ENCODE data around the gene DYNLRB1.

The DYNLRB1 gene

GRCh38 chr20:34553366-34553867 lies 37.2 kb downstream of the DYNLRB1 start:
- no peak for DNase-seq (ENCODE audit: low read depth in 2 of 3, low spot score in 2 of 3)

- DNase-seq (ENCODE audit: low read depth in 2 of 3, low spot score in 2 of 3), result no peak
Observed at GRCh38 chr20:34557936-34558319, 41.7 kb downstream of the DYNLRB1 start.

DNA sequence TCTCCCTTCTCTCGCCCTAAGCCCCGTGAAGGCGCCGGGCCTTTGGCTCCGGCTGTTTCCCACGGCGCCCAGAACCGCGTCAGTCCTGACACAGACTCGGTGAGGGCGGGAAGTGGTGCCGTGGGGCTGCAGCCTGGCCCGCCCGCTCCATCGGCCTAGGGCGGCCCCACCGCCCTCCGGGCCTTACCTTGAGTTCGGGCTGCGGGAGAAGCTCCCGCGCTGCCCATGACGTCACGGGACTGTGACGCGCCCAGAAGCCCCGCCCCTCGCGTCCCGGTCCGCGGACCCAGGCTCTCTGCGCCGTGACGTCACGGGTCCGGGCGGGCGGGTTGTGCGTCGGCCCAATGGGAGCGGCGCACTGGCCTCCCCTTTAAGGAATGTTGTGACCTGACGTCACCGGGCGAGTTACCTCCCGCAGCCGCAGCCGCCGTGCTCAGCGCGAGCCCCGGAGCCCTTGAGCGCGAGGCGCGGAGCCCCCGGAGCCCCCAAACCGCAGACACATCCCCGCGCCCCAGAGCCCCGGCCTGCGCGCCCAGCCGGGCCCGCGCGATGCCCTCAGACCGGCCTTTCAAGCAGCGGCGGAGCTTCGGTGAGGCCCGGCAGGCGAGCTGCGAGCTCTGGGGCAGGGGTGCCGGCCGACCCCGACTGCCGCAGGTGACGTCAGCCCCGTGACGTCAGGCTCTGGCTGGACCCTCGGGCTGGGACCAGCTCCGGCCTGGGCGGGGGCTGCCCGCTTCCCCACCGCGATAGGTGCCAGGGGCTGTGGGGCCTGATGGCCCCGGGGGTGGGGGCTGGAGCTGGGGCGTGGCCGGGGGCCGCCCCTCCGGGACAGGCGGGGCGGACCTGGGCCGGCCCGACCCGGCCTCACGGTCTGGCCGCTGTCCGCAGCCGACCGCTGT lies 42.3 kb downstream of the DYNLRB1 start, which contains the start of gene MAP1LC3A:
Gene MAP1LC3A, plus strand, starts transcription at position 399 of the 899 bp plus-strand sequence. Its CDS starts 151 bp downstream, at position 550.
- DNase-seq (ENCODE audit: low read depth in 2 of 3, low spot score in 2 of 3), result peak; percentile 75 to 88 (median 77)

- no peak for DNase-seq (ENCODE audit: low read depth in 2 of 3, low spot score in 2 of 3)
Observed at GRCh38 chr20:34559311-34560140, 43.3 kb downstream of the DYNLRB1 start.

DNA sequence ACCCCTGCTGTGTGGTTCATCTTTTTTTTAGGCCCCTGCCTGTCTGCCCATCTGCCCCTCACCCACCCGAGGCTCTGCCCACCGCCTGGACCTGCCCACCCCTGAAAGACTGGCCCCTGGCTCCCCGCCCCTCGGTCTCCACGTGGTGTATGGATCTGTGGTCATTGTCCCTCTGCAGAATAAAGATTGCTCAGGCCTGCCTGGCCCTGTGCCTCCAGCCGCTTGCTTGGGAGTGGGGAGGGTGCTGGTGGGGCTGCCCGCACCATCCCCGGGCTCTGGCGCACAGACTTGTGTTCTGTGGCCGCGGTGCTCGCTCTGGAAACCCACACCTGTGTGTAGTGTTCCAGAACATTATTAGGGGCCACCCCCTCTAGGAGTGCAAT lies 43.9 kb downstream of the DYNLRB1 start:
- no peak for DNase-seq (ENCODE audit: low read depth in 2 of 3, low spot score in 2 of 3)

- DNase-seq (ENCODE audit: low read depth in 2 of 3, low spot score in 2 of 3), result no peak
Observed at GRCh38 chr20:34560614-34561013, 44.4 kb downstream of the DYNLRB1 start.

DNA sequence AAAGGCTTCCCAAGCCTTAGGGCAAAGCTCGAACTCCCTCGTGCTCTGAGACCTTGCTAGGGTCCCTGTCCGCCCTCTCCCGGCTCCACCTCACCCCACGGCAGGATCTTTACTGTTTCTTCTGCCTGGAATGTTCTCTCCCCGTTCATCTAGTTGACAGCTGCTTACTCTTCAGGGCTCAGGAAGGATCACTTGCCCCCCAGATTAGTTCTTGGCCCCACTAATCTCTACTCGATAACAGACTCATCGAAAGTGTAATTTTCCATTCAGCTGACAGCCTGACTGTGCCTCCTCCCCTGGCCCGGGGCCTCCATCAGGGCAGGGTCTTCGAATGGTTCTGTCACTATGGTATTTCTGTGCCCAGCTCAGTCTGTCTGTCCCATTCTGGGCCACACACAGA lies 45.4 kb downstream of the DYNLRB1 start:
- no peak for DNase-seq (ENCODE audit: low read depth in 2 of 3, low spot score in 2 of 3)

- DNase-seq (ENCODE audit: low read depth in 2 of 3, low spot score in 2 of 3), result no peak
Observed at GRCh38 chr20:34562641-34563040, 46.4 kb downstream of the DYNLRB1 start.

DNA sequence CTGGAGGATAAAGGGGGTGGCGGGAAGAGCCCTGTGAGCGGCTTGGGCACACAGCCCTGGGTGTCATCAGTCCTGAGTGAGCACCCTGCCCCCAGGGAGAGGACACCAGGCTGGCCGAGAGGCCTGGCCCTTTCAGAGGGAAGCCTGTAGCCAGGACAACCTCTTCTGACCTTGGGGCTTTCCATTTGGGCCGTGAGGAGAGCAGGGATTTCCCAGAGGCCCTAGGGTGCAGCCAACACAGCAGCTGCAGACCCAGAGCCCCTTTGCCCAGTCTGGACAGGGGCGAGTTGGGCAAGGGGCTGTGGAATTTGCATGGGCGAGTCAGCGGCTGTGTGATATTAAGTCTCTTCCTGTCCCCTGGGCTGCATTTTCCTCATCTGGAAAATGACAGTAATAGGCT lies 48.6 kb downstream of the DYNLRB1 start:
- no peak for DNase-seq (ENCODE audit: low read depth in 2 of 3, low spot score in 2 of 3)

GRCh38 chr20:34566978-34567891 lies 51.0 kb downstream of the DYNLRB1 start:
- DNase-seq (ENCODE audit: low read depth in 2 of 3, low spot score in 2 of 3), result no peak

- no peak for DNase-seq (ENCODE audit: low read depth in 2 of 3, low spot score in 2 of 3)
Observed at GRCh38 chr20:34567892-34568865, 52.0 kb downstream of the DYNLRB1 start.

GRCh38 chr20:34569598-34569997 lies 53.4 kb downstream of the DYNLRB1 start:
- DNase-seq (ENCODE audit: low read depth in 2 of 3, low spot score in 2 of 3), result no peak

DNA sequence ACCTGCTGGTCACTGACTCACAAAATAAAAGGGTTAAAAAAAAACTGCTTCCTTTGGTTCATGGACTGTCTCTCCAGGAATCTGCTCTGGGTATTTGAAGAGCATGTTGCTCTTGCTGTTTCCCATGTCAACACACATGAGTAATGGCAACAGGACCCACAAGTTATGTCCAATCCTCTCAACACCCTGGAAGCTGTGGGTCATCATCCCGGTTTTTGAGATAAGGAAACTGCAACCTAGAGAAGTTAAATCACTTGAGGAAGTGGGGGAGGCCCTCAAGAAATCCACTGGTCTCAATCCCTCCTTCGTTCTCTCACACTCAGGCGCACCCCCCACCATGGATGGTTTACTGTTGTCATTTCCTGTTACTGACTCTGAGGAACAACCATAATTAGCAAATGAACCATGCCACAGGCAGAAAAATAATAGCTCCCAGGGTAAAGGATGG lies 54.7 kb downstream of the DYNLRB1 start:
- DNase-seq (ENCODE audit: low read depth in 2 of 3, low spot score in 2 of 3), result no peak

DNA sequence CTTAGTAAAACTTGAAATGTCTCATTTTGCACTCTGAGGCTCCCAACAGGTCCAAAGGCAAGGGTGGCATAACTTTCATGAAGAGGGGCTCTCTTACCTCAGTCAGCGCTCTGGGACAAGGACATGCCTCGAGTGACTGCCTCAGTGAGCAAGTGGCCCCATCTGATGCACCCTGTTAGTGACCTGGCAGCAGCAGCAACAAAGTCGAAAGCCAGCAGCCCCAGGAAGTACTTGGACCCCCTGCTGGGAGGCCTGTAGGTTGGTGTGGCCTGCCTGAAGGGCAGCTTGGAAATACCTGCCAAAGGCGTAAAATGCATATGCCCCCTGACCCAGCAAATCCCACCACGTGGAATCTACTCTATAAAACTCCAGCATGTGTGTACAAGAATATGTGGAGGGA lies 55.5 kb downstream of the DYNLRB1 start:
- DNase-seq (ENCODE audit: low read depth in 2 of 3, low spot score in 2 of 3), result no peak

DNA sequence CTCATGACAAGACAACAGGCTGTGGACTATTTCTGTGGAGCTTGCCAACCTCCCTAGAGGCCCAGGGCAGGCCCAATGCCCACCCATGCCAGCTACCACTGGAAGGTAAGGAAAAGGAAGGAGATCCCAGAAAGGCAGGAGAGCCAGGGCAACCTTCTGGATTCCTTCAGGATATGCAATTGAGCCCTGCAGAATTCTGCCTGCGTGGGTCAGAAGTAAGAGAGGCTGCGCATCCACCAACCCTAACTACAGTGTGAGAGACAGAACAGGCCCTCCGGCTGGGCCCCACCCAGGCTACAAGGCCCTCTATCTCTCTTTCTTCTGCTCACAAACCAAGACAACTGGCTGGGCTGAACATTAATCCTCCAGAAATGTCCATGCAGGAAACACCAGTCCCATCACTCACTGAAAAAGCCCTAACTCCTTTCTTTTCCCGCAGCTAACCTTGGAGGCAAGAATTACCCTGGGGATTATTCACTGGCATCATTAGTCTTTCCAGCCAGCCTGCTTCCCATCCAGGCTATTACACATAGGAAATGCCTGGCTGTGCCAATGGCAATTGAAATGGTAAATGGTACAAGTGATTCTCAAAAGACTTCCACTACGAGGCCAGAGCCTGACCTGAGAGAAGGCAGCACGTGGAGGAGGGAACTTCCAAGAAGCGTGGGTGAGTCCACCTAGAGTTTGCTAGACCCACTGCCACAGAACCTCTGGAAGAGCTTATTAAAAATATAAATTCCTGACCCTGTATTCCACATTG lies 57.5 kb downstream of the DYNLRB1 start:
- DNase-seq (ENCODE audit: low read depth in 2 of 3, low spot score in 2 of 3), result no peak

GRCh38 chr20:34574426-34574825 lies 58.2 kb downstream of the DYNLRB1 start:
- DNase-seq (ENCODE audit: low read depth in 2 of 3, low spot score in 2 of 3), result no peak

- no peak for DNase-seq (ENCODE audit: low read depth in 2 of 3, low spot score in 2 of 3)
Observed at GRCh38 chr20:34574861-34575260, 58.6 kb downstream of the DYNLRB1 start.

GRCh38 chr20:34575271-34575670 lies 59.0 kb downstream of the DYNLRB1 start:
- no peak for DNase-seq (ENCODE audit: low read depth in 2 of 3, low spot score in 2 of 3)

DNA sequence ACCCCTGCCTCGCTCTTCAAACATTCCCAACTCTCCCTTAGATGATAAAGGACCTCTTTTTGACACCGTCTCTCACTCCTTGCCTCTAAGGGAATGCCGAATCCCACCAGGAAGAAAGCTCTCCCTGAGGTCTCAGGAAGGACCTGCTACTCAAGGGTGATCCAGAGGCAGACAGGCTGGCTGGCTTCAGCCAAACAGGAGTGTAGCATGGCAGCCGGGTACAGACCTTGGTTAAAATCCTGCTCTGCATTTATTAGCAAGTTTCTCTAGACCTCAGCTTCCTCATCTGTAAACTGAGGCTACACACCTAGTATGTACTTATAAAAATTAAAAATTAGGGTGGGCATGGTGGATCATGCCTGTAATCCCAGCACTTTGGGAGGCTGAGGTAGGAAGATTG lies 59.5 kb downstream of the DYNLRB1 start:
- no peak for DNase-seq (ENCODE audit: low read depth in 2 of 3, low spot score in 2 of 3)
